Choroid plexus epithelial cell (primary cell): ENCODE results near the gene PITPNB.
A peak's percentile ranks its signal among the peaks of the same experiment; 100 is the strongest.

Source experiments
- DNase-seq: peaks from one replicate; pipeline ENCODE4 v3.0.0-alpha.2; 2010; ENCODE audit warnings: low read depth
- H3K4me3 ChIP-seq: 2 replicates; pipeline ENCODE4 v1.5.1; 2011; ENCODE audit warnings: low read depth, mild to moderate bottlenecking, control low read depth, low read length, moderate library complexity
- CTCF ChIP-seq: conservative IDR thresholded peaks from 2 replicates; pipeline ENCODE4 v1.5.1; 2011; ENCODE audit warnings: low read depth, mild to moderate bottlenecking, control low read depth, inconsistent platforms, low read length, moderate library complexity

Gene PITPNB

GRCh38 chr22:27919222-27919941 is at the start of gene PITPNB:
Gene PITPNB (minus strand): TSS chr22:27919256. CDS start chr22:27919191, 65 bp downstream.
- peak within 1 kb of the TSS; percentile 82 for H3K4me3 ChIP-seq
- DNase-seq, result peak; percentile 99
- no peak for TF ChIP-seq CTCF

GRCh38 chr22:27966168-27967064 is 47.4 kb upstream of the PITPNB start:
- no peak overlapping the region for H3K4me3 ChIP-seq
- DNase-seq, result no peak
- TF ChIP-seq CTCF, result no peak

GRCh38 chr22:27962268-27963044 is 43.4 kb upstream of the PITPNB start:
- no peak for TF ChIP-seq CTCF
- H3K4me3 ChIP-seq, result no peak overlapping the region
- DNase-seq, result peak; percentile 28

GRCh38 chr22:27961680-27962079 is 42.6 kb upstream of the PITPNB start:
- H3K4me3 ChIP-seq, result no peak overlapping the region
- TF ChIP-seq CTCF, result no peak
- DNase-seq, result no peak

- no peak overlapping the region for H3K4me3 ChIP-seq
- no peak for TF ChIP-seq CTCF
- DNase-seq, result no peak
These were observed 42.1 kb upstream of the PITPNB start for GRCh38 chr22:27961182-27961581.

GRCh38 chr22:27959335-27960090 is 40.5 kb upstream of the PITPNB start:
- no peak for TF ChIP-seq CTCF
- H3K4me3 ChIP-seq, result no peak overlapping the region
- peak; percentile 15 for DNase-seq
